HCT116 (cell line): ENCODE measurements around the gene PLEKHH2. TPM values are rescaled to one million over a fixed set of nuclear protein-coding genes. Genes with fewer than 3 reads are reported as not detected.

Source experiments
- ATAC-seq: fragments of 200-7000 bp; cut with Tn5 transposase; 2 replicates; pipeline ENCODE4 v1.9.1; 2020; ENCODE audit warnings: mild to moderate bottlenecking, moderate library complexity
- BruUV-seq: library from RNA; stranded (reverse); fragments of 400-500 nt; replicated peaks from 2 replicates; lab custom pipeline; 2021; lab: Mats Ljungman, UMichigan
- CTCF ChIA-PET: fragments of 300-600 bp; sonication (Branson Sonifier 250); formaldehyde crosslinking; loops from one replicate; lab custom pipeline; 2021; ENCODE audit warnings: antibody characterized with exemption; lab: Charles Lee
- POLR2A ChIA-PET: fragments of 300-600, 350-600 bp; sonication (Branson Sonifier 250); formaldehyde crosslinking; loops from one replicate; lab custom pipeline; 2021; ENCODE audit warnings: antibody characterized with exemption; lab: Charles Lee
- RAD21 ChIA-PET, 2 experiments: fragments of 300-600 bp; sonication (Branson Sonifier 250); formaldehyde crosslinking; loops; one replicate each; lab custom pipeline; 2023; ENCODE audit warnings: low total read pairs in 2 of 2; ENCODE audit not compliant: uncharacterized antibody in 2 of 2, unreplicated experiment in 2 of 2, low non-redundant PET in 1 of 2; lab: Charles Lee
- DNase-seq: peaks from one replicate; pipeline ENCODE4 v3.0.0-alpha.2; 2010; ENCODE audit warnings: low read depth, low spot score
- H2AFZ ChIP-seq: fragments of 200-600 bp; shearing (Covaris generic), sonication (generic); 2 replicates; pipeline ENCODE4 v1.6.1; 2017; ENCODE audit warnings: low read depth, mixed run types, mixed read lengths, antibody characterized with exemption, low read length; ENCODE audit not compliant: poor library complexity, severe bottlenecking
- H3K27ac ChIP-seq: 2 replicates; pipeline ENCODE4 v1.5.1; 2012; ENCODE audit warnings: low read depth, low read length
- H3K27me3 ChIP-seq: fragments of 200-600 bp; sonication (generic); 2 replicates; pipeline ENCODE4 v1.6.1; 2016; ENCODE audit warnings: mixed run types, low read length, mixed read lengths; ENCODE audit not compliant: insufficient read depth
- H3K36me3 ChIP-seq, 2 experiments: fragments of 200-500 bp in 1 of 2; fragments of 200-600 bp in 1 of 2; sonication (Bioruptor generic) in 1 of 2; sonication (generic) in 1 of 2; 2 replicates each; pipeline versions ENCODE4 v1.5.1 to v1.6.1; 2014 to 2016; ENCODE audit warnings: low read length in 2 of 2, inconsistent platforms in 1 of 2, mixed read lengths in 1 of 2, mixed run types in 1 of 2; ENCODE audit not compliant: insufficient read depth in 2 of 2, control insufficient read depth in 1 of 2
- H3K4me1 ChIP-seq, 2 experiments: fragments of 200-600 bp in 1 of 2; sonication (generic) in 1 of 2; 2 replicates each; pipeline versions ENCODE4 v1.5.1 to v1.6.1; 2012 to 2017; ENCODE audit warnings: low read length in 2 of 2, inconsistent platforms in 1 of 2, mild to moderate bottlenecking in 1 of 2, mixed read lengths in 1 of 2, mixed run types in 1 of 2, moderate library complexity in 1 of 2; ENCODE audit not compliant: insufficient read depth in 2 of 2, control insufficient read depth in 1 of 2
- H3K4me2 ChIP-seq: fragments of 200-600 bp; sonication (generic); 2 replicates; pipeline ENCODE4 v1.6.1; 2017; ENCODE audit warnings: mixed run types, low read length, mixed read lengths
- H3K4me3 ChIP-seq, 2 experiments: fragments of 200-600 bp in 1 of 2; sonication (generic) in 1 of 2; replicated peaks in 1 of 2; 2 replicates each; pipeline ENCODE4 v1.5.1; 2011 to 2016; ENCODE audit warnings: low read length in 2 of 2, control low read depth in 1 of 2, low read depth in 1 of 2, mild to moderate bottlenecking in 1 of 2, mixed read lengths in 1 of 2, mixed run types in 1 of 2
- H3K79me2 ChIP-seq: fragments of 200-600 bp; sonication (generic); 2 replicates; pipeline ENCODE4 v1.6.1; 2017; ENCODE audit warnings: mild to moderate bottlenecking, mixed run types, low read length, moderate library complexity, mixed read lengths; ENCODE audit not compliant: insufficient read depth
- H3K9ac ChIP-seq: fragments of 200-600 bp; sonication (generic); 2 replicates; pipeline ENCODE4 v1.6.1; 2016; ENCODE audit warnings: low read length, mixed read lengths
- H3K9me2 ChIP-seq: fragments of 200-600 bp; sonication (generic), shearing (Covaris generic); 2 replicates; pipeline ENCODE4 v1.6.1; 2017; ENCODE audit warnings: mixed run types, mild to moderate bottlenecking, moderate library complexity; ENCODE audit not compliant: insufficient read depth
- H3K9me3 ChIP-seq, 2 experiments: fragments of 200-500 bp in 1 of 2; fragments of 200-600 bp in 1 of 2; sonication (Bioruptor generic) in 1 of 2; sonication (generic) in 1 of 2; 2 replicates each; pipeline ENCODE4 v1.6.1; 2014 to 2017; ENCODE audit warnings: low read length in 2 of 2, mixed read lengths in 2 of 2, inconsistent platforms in 1 of 2, low read depth in 1 of 2, mild to moderate bottlenecking in 1 of 2, mixed run types in 1 of 2, moderate library complexity in 1 of 2; ENCODE audit not compliant: control insufficient read depth in 1 of 2, insufficient read depth in 1 of 2
- H4K20me1 ChIP-seq: fragments of 200-600 bp; sonication (generic), shearing (Covaris generic); 2 replicates; pipeline ENCODE4 v1.6.1; 2017; ENCODE audit warnings: mixed run types, mild to moderate bottlenecking, moderate library complexity; ENCODE audit not compliant: insufficient read depth
- CEBPB ChIP-seq: IDR thresholded peaks from 2 replicates; pipeline ENCODE4 v1.6.1; 2012; ENCODE audit warnings: low read depth
- EGR1 ChIP-seq: IDR thresholded peaks from 2 replicates; pipeline ENCODE4 v1.6.1; 2012; ENCODE audit warnings: low read depth
- ELF1 ChIP-seq: IDR thresholded peaks from 2 replicates; pipeline ENCODE4 v1.6.1; 2012; ENCODE audit warnings: low read depth, borderline replicate concordance
- EZH2 ChIP-seq: fragments of 200-600 bp; sonication (generic); IDR thresholded peaks from 2 replicates; pipeline ENCODE4 v1.6.1; 2017; ENCODE audit warnings: antibody characterized with exemption, mixed run types
- EZH2phosphoT487 ChIP-seq: fragments of 200-600 bp; IDR thresholded peaks from 2 replicates; pipeline ENCODE4 v1.6.1; 2018; ENCODE audit warnings: antibody characterized with exemption, borderline replicate concordance
- MAX ChIP-seq: IDR thresholded peaks from 2 replicates; pipeline ENCODE4 v1.6.1; 2012
- RAD21 ChIP-seq: IDR thresholded peaks from 2 replicates; pipeline ENCODE4 v1.6.1; 2012; ENCODE audit warnings: low read depth, mild to moderate bottlenecking
- SIN3A ChIP-seq: IDR thresholded peaks from 2 replicates; pipeline ENCODE4 v1.6.1; 2012; ENCODE audit warnings: low read depth
- TCF7L2 ChIP-seq: IDR thresholded peaks from 2 replicates; pipeline ENCODE4 v1.7.0; 2011; ENCODE audit warnings: borderline replicate concordance, inconsistent platforms; ENCODE audit not compliant: insufficient read depth, insufficient read length; ENCODE audit errors: extremely low read depth
- ZBTB33 ChIP-seq: IDR thresholded peaks from 2 replicates; pipeline ENCODE4 v1.6.1; 2011; ENCODE audit warnings: mild to moderate bottlenecking, low read length, moderate library complexity; ENCODE audit not compliant: insufficient replicate concordance; ENCODE audit errors: extremely low read depth
- ZFX ChIP-seq: fragments of 450-650 bp; IDR thresholded peaks from 2 replicates; pipeline ENCODE4 v1.6.1; 2017
- intact Hi-C: fragments of 100-400 bp; cut with micrococcal nuclease; formaldehyde crosslinking; loops from 2 replicates; pipeline ENCODE4 v1.10.0; 2022
- total RNA-seq: library from RNA; stranded (reverse); gene quantifications from one replicate; pipeline ENCODE4 v1.2.1, GENCODE V29; 2021; ENCODE audit not compliant: unreplicated experiment

Gene PLEKHH2
- total RNA-seq, 1 experiment from 2014 or later, result 7.8 TPM

- BruUV-seq, result no TSS peak
- POLR2A ChIA-PET, result no interaction called here
- H3K9me2 ChIP-seq, result no peaks in the 10 kb centered on the region
- H3K79me2 ChIP-seq, result no peaks in the 10 kb centered on the region
- no peak overlapping the region for H3K4me3 ChIP-seq
- H3K27ac ChIP-seq, result no peak overlapping the region
- no peaks in the 10 kb centered on the region for H3K27me3 ChIP-seq
- CTCF ChIA-PET, result no interaction called here
- intact Hi-C loops, result no loop called here
- peaks cover 0 to 8% of the 10 kb centered on the region in 2 experiments; a peak in 2 of 4 replicates for H3K4me1 ChIP-seq
- no peak overlapping the region for H3K9ac ChIP-seq
- DNase-seq, result no peak
- RAD21 ChIA-PET, result no interaction called here
- no peak for ATAC-seq
- no peak overlapping the region for H2AFZ ChIP-seq
- TF ChIP-seq ZFX, result no peak
- no peak for TF ChIP-seq CEBPB
- TF ChIP-seq ZBTB33, result no peak
- TF ChIP-seq ELF1, result no peak
- TF ChIP-seq EZH2, result no peak
- no peak for TF ChIP-seq MAX
- no peak for TF ChIP-seq TCF7L2
- TF ChIP-seq EZH2phosphoT487, result no peak
- TF ChIP-seq RAD21, result no peak
- no peak for TF ChIP-seq SIN3A
- TF ChIP-seq EGR1, result no peak
- no peak overlapping the region for H3K4me2 ChIP-seq
- H3K36me3 ChIP-seq, result no peaks in the 10 kb centered on the region
- H3K9me3 ChIP-seq, result no peaks in the 10 kb centered on the region
- H4K20me1 ChIP-seq, result no peaks in the 10 kb centered on the region
These were observed 177.7 kb downstream of the PLEKHH2 start for GRCh38 chr2:43814711-43815110.

Other genes starting within 250 kb of the PLEKHH2 start
- 30.7 TPM for gene THADA, start 41.2 kb upstream of the PLEKHH2 start, total RNA-seq
- 0.20 TPM for gene C1GALT1C1L, start 39.2 kb downstream of the PLEKHH2 start, total RNA-seq
- gene DYNC2LI1, start 136.8 kb downstream of the PLEKHH2 start, total RNA-seq, result 16.7 TPM
- not detected for gene ABCG5, start 201.6 kb downstream of the PLEKHH2 start, total RNA-seq
- gene ABCG8, start 201.7 kb downstream of the PLEKHH2 start, total RNA-seq, result 0.05 TPM